ENCODE results near the gene AFG3L2. TPM values are rescaled to one million over a fixed set of nuclear protein-coding genes. Genes with fewer than 3 reads are reported as not detected.

The AFG3L2 gene
- total and polyA plus RNA-seq, 2 experiments from 2014 or later, result 50.3 to 105 TPM

- Histone ChIP-seq H3K79me2 (replicated peaks; ENCODE audit: insufficient read depth) (no peaks in the 10 kb centered on the region), H2AFZ (no peak overlapping the region), H3F3A (replicated peaks; ENCODE audit: low read depth) (peaks cover 11% of the 10 kb centered on the region), H3K4me3 (no peak overlapping the region), H3K4me2 (no peak overlapping the region), H3K27me3 (ENCODE audit: insufficient read depth) (no peaks in the 10 kb centered on the region), H3K36me3 (ENCODE audit: insufficient read depth) (peaks cover 12% of the 10 kb centered on the region), H4K20me1 (replicated peaks; ENCODE audit: insufficient read depth) (peaks cover 3% of the 10 kb centered on the region; the same call in 1 of the 2 replicates), H3K4me1 (ENCODE audit: insufficient read depth) (peaks cover 22% of the 10 kb centered on the region), H3K27ac (ENCODE audit: low read depth) (no peak overlapping the region), H3K9me2 (ENCODE audit: insufficient read depth) (no peaks in the 10 kb centered on the region)
- Mint-ChIP-seq H3K36me3 (ENCODE audit: low read depth) (peaks cover 72% of the 10 kb centered on the region), H3K9me3 (no peaks in the 10 kb centered on the region; the same call in 2 of the 3 replicates), H3K4me1 (peaks cover 24% of the 10 kb centered on the region), H3K27me3 (ENCODE audit: insufficient read depth, low read depth, poor library complexity) (peaks cover 18% of the 10 kb centered on the region), H3K27ac (no peak overlapping the region), H3K4me3 (no peak overlapping the region)
- TF ChIP-seq REST (IDR thresholded peaks at IDR 0.05; ENCODE audit: unreplicated experiment), result no peak
- no peak for TF ChIP-seq ZNF462 (CRISPR knock-in tag; IDR thresholded peaks at IDR 0.05)
- TF ChIP-seq ETS1 (IDR thresholded peaks at IDR 0.05), result no peak
- no peak for TF ChIP-seq JUNB (IDR thresholded peaks at IDR 0.05; ENCODE audit: unreplicated experiment)
- no peak for DNase-seq (ENCODE audit: low spot score)
- no peak for ATAC-seq
Observed at GRCh38 chr18:12340945-12341660, 35.9 kb downstream of the AFG3L2 start.
